ENCODE measurements around the gene FRS3. TPM values are rescaled to one million over a fixed set of nuclear protein-coding genes. Genes with fewer than 3 reads are reported as not detected.

Gene FRS3
- total and polyA plus RNA-seq, 2 of the 13 experiments (the other 11 are each of a cell fraction or from before 2014, with no cell fraction given): 3.0 to 7.4 TPM

GRCh38 chr6:41805830-41806774, 26.4 kb upstream of the FRS3 start:
- CTCF ChIA-PET (ENCODE audit: low intra/inter-chr PET ratio, low total read pairs): no interaction called here
- in situ Hi-C loops (cut with HindIII; ENCODE audit: extremely low pct_ligation_motif_present, low pct_unique_long_range_greater_than_20kb): no loop called here
- Histone ChIP-seq H3K27ac (ENCODE audit: extremely low read length, insufficient read depth, low read length) (no peak overlapping the region), H3K4me1 (ENCODE audit: insufficient read depth, low read length) (no peaks in the 10 kb centered on the region), H3K79me2 (ENCODE audit: insufficient read depth, low read length) (no peaks in the 10 kb centered on the region), H3K9me3 (ENCODE audit: low read length) (no peaks in the 10 kb centered on the region), H3K4me2 (ENCODE audit: low read depth, low read length) (no peak overlapping the region), H4K20me1 (ENCODE audit: insufficient read depth, low read length) (no peaks in the 10 kb centered on the region), H2AFZ (ENCODE audit: low read length) (no peak overlapping the region), H3K36me3 (replicated peaks in 1 of 2; ENCODE audit: control insufficient read depth in 1 of 2, insufficient read depth in 2 of 2, low read length in 2 of 2) (peaks cover 9 to 21% of the 10 kb centered on the region in 2 experiments; a peak in 4 of 5 replicates), H3K4me3 (replicated peaks in 1 of 3; ENCODE audit: insufficient read depth in 1 of 3, low read depth in 2 of 3, low read length in 3 of 3) (no peak overlapping the region), H3K9ac (ENCODE audit: insufficient read depth, low read depth, low read length) (no peak overlapping the region), H3K27me3 (ENCODE audit: control insufficient read depth in 1 of 2, insufficient read depth in 2 of 2, low read length in 2 of 2) (no peaks in the 10 kb centered on the region)
- POLR2A ChIA-PET: no interaction called here
- DNase-seq (ENCODE audit: low spot score) (no peak), FAIRE-seq (no peak), ATAC-seq (no peak)
- WGBS (ENCODE audit: low lambda C conversion rate): 96% methylated on average over 68 of the region's 74 CpGs
- BruUV-seq (replicated peaks): no TSS peak
- intact Hi-C loops (cut with micrococcal nuclease; ENCODE audit: unreplicated experiment): no loop called here
- TF ChIP-seq ZFP82 (CRISPR knock-in tag; IDR thresholded peaks at IDR 0.05; ENCODE audit: borderline replicate concordance) (no peak), MAFG (CRISPR knock-in tag; IDR thresholded peaks at IDR 0.05) (no peak), TERF1 (CRISPR knock-in tag; IDR thresholded peaks at IDR 0.05) (no peak), ZNF562 (CRISPR knock-in tag; IDR thresholded peaks at IDR 0.05; ENCODE audit: borderline replicate concordance) (no peak), CREB3 (CRISPR knock-in tag; IDR thresholded peaks at IDR 0.05) (no peak), SP140L (CRISPR knock-in tag; IDR thresholded peaks at IDR 0.05; ENCODE audit: borderline replicate concordance) (no peak), ZNF207 (IDR thresholded peaks at IDR 0.05; ENCODE audit: borderline replicate concordance) (no peak), BHLHE40 (IDR thresholded peaks at IDR 0.05; ENCODE audit: low read length) (no peak), ZNF142 (CRISPR knock-in tag; IDR thresholded peaks at IDR 0.05) (no peak), NFIB (CRISPR knock-in tag; IDR thresholded peaks at IDR 0.05; ENCODE audit: borderline replicate concordance) (no peak), NR2C2 (CRISPR knock-in tag; IDR thresholded peaks at IDR 0.05; ENCODE audit: borderline replicate concordance) (no peak), BATF2 (CRISPR knock-in tag; IDR thresholded peaks at IDR 0.05) (no peak)
